ENCODE measurements around the gene EDNRA.
"Not testable (repeated sequence)": the region's sequence is repeated elsewhere in the genome, so short reads cannot be mapped to it uniquely, and the experiment has no call there.

EDNRA gene

DNA sequence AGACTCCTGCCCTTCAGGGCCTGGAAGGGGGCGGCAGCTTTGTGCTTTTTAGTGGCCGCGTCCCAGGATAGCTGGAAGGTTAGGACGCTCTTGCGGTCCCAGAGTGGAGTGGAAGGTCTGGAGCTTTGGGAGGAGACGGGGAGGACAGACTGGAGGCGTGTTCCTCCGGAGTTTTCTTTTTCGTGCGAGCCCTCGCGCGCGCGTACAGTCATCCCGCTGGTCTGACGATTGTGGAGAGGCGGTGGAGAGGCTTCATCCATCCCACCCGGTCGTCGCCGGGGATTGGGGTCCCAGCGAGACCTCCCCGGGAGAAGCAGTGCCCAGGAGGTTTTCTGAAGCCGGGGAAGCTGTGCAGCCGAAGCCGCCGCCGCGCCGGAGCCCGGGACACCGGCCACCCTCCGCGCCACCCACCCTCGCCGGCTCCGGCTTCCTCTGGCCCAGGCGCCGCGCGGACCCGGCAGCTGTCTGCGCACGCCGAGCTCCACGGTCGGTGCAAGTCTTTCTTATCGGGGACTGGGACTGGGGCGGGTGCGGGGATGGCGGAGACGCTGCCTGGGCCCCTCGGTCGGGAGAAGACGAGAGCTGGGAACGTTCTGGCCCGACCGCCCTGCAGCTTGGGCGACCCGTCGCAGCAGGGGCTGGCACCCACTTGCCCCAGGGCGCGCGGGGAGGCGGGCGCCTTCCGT lies at the start of gene EDNRA:
TSS of gene EDNRA (plus strand) at position 207 of the 686 bp plus-strand sequence. CDS start 4,585 bp downstream, outside the sequence.
- no peak for DNase-seq

DNA sequence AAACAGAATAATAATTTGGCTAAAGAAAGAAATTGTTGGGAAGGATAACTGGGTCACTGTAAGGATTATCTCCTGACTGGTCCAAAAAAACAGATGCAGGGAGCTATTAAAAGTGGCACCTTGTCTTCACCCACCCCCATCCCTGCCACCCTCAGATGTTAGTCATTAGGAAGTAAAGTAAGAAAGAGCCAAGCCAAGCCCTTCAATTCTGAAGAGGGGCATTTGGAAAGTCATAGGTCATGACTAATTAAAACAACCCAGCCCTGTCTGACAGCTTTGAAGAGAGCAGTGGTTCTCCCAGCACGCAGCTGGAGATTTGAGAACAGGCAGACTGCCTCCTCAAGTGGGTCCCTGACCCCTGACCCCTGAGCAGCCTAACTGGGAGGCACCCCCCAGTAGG lies 46.5 kb upstream of the EDNRA start:
- not testable (repeated sequence) for DNase-seq

DNA sequence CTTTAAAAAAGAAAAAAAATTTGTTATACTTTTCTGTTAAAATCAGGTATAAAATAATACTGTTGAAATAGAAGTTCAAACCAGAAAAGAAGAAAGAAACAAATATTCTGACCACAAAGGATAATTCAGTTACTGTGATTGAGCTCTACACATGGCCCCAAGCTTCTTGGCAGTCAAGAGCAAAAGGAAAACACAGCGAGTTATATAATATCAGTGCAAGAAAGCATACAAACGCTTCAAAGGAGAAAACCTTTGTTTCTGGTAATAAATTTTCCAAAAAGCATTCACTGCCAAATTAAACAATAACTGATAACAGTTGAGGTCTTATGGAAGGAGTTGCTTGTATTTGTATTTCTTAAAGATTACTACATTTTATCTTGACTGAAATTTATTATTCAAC lies 40.5 kb upstream of the EDNRA start:
- DNase-seq, result no peak

DNA sequence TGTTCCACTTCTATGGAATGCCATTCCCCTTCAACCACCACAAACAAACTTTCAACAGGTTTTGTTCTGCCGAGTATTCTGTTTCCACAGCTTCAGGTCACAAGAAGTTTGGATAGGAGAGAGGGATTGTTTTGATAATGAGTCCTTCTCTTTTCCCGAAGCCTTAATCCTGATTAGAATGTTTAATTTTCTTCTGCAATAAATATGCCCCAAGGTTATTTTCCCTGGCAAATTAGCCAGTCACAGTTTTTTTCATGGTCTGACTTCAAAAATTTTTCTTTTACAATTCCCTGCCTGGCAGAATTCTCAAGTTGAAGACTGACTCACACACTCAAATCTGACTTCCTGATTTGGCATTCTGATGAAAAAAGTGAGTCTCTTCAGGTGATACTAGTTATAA lies 33.1 kb upstream of the EDNRA start:
- DNase-seq, result no peak

DNA sequence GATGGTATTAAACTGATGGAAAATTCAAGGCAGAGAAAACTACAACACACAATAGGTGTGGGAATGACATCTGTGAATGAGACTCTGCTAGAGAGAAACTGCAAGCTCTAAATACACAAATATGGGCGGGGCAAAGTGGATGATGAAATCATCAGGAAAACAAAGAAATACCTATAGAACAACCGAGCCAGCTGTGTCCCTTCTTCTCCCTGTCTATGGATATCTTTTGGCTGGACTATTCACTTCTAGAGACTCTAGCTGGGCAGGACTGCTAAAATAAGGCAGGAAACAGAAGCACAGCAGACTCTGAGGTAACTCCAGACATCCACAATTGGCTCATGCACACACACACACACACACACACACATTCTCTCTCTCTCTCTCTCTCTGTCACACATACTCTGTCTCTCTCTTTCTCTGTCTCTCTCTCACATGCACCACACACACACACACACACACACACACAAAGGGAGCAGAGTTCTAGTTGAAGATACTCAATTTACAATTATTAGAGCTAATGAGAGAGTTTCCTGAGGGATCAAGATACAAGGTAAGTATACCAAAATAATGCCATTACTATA lies 27.2 kb upstream of the EDNRA start:
- no peak for DNase-seq

DNA sequence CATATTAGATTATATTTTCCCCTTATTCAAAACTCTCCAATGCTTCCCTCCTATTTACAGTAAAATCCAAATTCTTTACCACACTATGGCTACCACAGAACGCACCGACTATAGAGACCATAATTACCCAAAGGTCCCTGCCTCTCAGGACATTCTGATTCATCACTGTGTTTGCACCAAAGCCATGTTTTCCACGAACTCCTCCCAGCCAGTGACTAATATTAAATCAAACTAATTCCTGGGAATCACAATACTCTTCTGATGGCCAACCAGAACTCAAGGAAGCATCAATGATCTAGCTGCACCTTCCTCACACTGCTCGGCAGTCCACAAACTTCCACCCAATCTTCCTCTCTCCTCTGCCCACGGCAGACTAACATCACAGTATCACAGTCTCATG lies 24.2 kb upstream of the EDNRA start:
- DNase-seq, result no peak

DNA sequence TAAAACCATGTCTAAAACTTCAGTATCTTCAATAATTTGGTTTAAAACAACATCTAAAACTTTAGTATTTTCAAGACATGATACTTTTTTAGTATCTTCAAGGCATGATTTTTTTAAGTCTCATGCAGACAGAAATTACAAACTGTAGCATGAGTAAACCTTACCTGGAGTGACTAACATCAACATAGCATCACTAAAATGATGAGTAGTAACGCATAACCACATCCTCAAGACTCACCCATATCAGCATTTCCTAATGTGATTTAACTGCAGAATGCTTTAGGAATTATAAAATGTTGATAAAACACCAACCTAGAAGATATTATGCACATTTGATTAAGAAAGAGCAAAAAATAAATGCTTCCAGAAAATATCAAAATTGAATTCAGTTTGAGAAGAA lies 19.7 kb upstream of the EDNRA start:
- no peak for DNase-seq

DNA sequence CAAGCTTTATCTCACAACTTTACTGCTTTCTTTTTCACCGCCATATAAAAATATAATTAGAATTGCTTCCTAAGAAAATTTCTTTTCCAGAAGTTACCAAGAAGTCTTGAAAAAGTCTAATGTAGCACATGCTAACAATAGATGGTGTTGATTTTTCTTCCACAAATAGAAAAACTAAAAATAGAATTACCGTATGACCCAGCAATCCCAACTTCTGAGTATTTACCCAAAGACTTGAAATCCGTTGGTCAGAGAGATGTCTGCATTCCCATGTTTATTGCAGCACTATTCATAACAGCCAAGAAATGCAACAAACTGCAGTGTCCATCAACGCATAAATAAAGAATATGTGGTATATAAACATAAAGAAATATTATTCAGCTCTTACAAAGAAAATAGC lies 17.8 kb upstream of the EDNRA start:
- no peak for DNase-seq

DNA sequence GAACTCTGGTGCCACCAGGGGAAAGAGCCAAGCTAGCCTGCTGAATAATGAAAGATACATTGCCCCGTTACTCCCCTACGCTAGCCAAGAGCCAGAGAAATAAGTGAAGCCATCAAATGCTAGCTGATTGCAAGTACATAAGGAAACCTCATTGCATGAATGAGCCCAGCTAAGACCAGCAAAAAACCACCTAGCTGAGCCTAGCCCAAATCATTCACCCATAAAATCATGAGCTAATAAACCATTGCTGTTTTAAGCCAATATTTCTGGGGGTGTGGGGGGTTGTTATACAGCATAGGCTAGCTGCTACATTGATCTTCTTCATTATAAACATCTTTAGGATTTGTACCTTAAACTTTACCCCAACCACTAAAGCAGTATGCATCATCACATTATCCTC lies 15.4 kb upstream of the EDNRA start:
- DNase-seq, result no peak

DNA sequence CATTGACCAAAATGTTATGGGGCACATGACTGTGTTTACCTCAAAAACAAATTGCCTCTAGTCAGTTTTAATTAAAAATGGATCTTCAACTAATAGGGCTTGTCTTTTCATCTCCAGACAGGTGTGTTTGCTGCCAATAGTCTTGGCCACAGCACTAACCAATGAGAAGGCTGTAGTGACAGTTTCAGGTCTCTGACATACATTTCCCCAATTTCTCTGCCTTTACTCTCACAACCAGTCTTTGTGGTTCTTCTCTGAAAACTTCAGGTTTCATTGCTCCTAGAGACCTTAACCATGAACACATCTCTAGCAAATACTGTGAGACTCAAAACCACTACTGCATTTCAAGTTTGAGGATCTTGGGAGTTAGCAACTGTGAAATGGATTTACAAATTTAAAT lies 3.5 kb upstream of the EDNRA start:
- no peak for DNase-seq

DNA sequence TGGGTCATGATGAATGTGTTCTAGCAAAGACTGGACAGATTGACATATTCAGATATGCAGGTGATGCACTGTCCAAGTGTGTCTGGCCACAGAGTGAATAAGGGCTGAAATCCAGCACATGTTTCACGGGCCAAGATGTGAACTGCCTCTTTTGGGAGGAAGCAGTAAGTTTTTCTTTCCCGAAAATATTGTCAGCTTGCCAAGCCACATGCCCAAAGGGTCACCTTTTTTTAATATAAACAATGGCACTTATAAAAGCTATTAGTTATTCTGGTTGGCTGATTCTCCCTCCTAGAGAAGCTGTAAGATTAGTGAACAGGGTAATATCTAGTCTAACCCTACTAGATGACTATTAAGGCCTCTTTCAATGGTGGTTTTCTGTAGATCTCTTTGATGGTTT lies 1.5 kb upstream of the EDNRA start:
- DNase-seq, result no peak

DNA sequence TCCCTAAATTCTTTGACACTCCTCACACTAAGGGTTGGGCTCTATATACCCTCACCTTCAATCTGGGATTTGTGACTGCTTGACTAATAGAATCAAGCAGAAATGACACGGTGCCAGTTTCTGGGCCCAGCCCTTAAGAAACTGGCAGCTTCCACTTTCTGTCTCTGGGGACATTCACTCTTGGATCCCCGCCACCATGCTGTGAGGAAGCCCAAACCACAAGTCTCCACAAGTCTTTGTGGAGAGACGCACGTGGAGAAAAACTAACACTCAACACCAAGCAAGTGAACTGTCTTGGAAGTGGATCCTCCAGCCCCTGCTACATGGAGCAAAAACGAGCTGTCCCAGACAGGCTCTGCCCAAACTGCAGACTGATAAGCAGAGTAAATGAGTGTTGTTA lies 1.1 kb upstream of the EDNRA start:
- no peak for DNase-seq

DNA sequence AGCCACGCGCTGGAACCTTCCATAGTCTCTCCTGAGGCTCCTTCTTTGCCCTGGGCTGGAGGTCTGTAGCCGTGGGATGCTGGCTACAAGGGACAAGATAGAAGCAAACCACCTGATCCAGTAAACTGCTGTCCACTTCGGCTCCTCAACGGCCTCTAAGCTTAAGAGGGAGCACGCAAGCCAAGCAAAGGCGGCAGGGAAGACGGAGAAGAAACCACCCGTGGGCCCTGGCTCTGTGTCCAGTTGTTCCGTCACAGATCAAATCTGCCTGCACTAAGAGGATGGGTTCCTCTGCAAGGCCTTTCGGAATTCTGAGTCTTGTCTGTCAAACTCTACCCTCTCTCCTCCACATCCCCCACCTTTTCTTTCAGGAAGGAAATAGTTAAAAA lies 401 bp upstream of the EDNRA start:
- DNase-seq, result no peak

DNA sequence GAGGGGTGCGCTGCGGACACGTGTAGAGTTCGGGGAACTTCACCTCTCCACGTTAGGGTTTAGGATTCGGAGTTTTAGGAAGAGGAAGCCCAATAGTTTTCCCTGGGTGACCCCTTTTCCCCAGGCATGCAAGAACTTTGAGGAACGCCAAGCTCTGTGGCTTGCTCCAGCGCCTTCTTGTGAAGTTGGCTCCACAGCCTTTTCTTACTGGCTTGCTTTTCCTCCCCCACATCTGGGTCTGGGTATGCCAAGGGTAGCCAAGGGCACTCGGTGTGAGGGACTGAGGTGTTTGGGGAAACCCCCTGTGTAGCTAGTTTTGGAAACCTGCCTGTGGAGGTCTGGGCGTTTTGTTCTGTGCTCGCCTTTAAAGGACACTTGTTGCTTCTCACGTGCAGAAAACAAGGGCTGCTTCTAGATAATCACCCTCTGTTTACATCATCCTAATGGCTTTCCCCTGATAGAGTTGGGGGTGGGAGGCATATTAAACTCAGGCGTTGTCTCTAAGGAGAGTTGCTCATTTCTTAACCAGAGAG lies 746 bp downstream of the EDNRA start:
- no peak for DNase-seq

DNA sequence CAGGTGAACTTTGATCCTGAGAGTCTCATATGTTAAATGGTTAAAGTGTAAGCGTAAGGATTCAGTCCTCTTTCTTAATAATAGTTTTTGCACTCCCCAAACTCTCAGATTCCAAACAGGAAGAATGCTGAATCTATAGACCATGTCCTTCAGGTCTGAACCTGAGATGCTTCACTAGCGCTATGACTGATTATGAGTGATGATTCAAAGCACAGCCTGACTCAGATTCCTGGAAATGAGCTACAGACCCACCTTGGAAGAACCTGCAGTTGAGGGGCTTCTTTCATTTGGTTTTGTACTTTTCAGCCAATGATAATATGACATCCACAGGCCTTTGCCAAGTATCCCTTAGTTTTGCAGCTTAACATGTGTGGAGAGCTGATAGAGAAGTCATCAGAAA lies 1.4 kb downstream of the EDNRA start:
- no peak for DNase-seq

DNA sequence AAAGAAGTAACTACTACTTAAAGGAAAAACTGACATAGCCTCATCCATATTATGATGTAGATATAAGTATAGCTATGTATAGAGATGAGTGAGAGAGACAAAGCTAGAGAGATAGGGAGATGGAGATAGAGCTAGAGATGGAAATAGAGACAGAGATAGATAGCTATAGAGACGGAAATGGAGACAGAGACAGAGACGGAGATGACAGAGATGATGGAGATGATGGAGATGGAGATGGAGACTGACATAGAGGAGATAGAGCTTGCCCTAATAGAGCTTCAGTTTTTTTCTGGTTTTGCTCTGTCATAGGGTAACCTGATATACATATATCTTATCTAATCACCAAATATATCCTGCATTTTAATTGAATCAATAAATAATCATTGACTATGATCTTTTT lies 4.3 kb downstream of the EDNRA start:
- no peak for DNase-seq

DNA sequence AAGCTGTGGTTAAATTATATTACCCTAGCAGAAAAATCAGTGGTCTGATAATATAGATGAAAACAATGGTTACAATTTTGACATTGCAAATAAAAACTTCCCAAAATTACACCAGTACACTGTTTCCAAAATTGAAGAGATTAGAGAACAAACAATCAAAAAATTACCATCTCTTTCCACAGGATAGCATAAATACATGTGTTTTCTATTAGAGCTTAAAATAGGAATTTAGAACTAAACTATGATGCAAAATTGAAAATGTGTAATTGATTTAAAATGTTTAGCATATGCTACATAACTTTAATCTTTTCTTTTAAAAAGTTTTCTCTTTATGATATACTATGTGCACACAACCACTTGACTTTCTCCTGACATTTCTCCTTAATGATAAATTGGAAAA lies 6.7 kb downstream of the EDNRA start:
- DNase-seq, result no peak

DNA sequence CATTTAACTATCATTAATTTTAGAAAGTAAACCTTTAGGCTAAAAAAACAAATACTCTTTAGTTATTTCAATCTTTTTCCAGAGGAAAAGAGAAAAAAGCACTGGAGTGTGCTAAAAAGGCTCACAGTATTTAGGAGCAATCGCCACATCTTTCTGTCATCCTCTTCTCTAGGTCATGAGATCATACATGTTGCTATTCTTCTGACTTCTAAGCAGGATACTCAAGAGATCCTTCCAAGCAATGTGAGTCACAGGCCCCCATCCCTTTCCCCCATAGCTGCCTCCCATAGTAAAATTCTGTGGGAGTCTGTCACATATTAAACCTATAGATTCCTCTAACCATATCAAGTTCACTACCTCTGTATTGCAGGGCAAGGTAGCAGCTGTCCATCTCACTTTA lies 7.7 kb downstream of the EDNRA start:
- DNase-seq, result no peak

DNA sequence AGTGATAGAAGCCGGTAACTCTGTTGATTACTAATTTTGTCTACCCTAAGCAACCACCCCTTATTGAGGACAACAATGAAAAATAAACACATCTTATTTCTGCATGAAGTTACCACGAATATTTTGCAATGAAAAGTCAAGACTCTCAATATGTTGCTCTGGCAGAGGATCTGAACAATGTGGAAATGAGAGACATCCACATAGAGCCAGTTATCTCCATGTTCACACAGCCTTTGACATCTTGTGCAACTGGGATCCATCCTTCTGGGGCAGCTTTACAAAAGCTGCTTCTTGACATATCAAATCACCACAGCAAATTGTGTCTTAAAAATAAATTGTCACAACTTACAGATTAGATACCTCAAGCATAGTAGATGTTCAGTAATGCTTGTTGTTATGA lies 10.2 kb downstream of the EDNRA start:
- no peak for DNase-seq

DNA sequence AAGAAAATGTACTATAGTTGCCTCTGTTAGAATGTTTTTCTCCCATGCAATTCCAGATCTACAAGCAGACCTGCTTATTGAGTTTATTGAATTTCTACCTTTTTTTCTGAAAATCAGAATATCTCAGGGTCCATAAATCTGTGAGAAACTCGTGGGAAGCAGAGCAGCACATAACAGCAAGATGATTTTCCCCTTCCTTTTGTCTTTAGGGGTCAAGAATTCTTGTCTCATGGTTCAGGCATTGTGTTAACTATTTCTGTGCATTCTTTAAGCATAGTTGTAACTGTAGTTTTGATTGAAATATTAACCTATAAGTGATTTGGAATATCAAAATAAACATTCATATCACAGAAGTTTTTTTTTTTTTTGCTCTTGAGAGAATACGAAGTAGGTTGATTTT lies 11.4 kb downstream of the EDNRA start:
- no peak for DNase-seq

DNA sequence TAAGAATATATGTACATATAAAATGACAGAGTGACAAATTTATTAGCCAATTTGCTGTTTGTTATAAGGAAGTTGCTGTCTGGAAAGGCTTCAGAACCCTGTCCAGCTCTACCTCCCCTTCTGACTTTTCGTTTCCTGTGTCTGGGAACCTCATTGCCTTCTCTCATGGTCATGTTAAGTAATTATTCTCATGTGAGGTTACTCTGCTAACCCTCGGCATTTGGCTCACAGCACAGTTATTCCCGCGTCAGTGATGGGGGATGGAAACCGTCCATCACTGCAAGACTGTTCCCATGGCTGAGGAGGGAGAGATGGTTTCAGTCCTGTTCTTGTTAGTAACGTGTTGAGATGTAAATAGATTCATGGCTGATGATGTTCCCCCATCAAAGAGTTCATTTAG lies 11.9 kb downstream of the EDNRA start:
- no peak for DNase-seq

DNA sequence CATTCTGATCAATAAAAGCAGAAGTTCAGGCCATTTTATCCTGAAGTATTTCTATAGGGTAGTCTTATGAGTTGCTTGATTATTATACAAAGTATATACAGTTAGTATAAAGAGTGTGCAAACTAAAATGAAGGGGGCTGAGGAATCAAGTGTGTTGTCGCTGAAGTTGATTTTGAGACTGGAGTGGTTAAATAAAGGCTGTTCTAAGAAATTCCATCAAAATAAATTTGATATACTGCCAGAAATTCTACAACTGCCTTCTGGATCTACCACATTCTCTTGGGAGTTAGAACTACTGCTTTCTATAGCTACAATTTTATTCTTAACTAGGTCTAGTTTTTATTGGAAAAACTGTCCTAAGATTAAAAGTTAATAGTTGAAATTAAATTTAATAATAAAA lies 12.4 kb downstream of the EDNRA start:
- DNase-seq, result no peak

DNA sequence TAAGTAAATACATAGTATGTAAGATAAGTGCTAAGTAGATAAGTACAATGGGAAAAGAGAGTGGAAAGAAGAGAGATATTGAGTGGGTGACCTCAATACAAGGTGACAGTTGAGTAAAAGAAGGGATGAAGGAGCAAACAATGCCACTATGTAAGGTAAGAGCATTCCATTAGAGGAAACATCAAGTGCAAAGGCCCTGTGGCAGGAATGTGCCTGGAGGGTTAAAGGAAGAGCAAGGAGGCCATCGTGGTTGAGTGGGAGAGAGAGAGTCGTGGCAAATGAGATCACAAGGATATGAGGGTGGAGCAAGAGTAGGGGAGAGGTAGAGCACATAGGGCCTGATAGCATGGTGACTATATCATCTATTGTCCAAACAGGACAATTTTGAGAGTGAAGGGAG lies 13.4 kb downstream of the EDNRA start:
- no peak for DNase-seq

DNA sequence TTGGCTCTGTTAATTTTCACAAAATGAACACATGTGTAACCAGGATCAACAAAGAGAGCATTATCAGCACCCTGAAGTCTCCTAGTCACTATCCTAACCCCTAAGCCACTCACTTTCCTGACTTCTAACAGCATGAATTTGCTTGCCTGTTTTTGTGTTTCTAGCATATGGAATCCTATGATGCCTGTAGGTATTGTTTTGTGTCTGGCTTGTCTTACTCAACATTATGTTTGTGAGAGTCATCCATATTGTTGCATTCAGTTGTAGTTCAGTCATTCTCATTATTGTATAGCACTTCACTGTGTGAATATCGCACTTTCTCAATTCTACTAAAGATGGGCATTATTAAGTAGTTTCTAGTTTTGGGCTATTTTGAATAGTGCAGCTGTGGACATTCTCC lies 15.6 kb downstream of the EDNRA start:
- DNase-seq, result no peak

DNA sequence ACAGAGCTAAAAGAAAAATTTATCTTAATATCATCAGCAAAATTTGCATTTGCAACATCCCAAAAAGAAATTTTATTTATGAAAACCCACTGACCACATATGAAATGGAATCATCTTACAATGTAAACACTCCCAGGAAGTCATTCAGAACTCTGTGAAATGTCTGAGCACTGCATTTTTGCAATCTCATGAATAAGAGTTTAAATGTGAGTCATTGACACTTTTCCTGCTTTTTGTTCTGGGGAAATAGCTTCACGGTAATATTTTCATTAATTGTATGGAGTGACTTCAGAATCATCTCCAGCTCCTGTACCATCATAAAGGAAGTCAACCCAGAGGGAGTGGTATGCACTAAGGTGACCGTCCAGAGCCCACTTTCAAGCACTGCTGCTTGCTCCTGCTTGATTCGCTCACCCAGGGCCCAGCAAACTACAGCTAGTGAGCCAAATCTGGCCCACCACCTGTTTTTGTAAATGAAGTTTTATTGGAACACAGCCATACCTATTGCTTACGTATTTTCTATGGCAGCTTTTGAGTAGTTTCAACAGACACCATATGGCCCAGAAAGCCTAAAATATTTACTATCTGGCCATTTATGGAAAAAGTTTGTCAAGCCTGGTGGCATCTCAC lies 17.2 kb downstream of the EDNRA start:
- no peak for DNase-seq
